Activated CD8-positive, alpha-beta memory T cell treated with anti-CD3 and anti-CD28 coated beads for 48 hours (primary cell): ENCODE results near the gene ACSL1.

Experiments used
- DNase-seq, 3 experiments: peaks; one replicate each; pipeline ENCODE4 v3.0.0-alpha.2; 2020; ENCODE audit warnings: low read depth in 2 of 3, low spot score in 2 of 3

The ACSL1 gene, protein sequence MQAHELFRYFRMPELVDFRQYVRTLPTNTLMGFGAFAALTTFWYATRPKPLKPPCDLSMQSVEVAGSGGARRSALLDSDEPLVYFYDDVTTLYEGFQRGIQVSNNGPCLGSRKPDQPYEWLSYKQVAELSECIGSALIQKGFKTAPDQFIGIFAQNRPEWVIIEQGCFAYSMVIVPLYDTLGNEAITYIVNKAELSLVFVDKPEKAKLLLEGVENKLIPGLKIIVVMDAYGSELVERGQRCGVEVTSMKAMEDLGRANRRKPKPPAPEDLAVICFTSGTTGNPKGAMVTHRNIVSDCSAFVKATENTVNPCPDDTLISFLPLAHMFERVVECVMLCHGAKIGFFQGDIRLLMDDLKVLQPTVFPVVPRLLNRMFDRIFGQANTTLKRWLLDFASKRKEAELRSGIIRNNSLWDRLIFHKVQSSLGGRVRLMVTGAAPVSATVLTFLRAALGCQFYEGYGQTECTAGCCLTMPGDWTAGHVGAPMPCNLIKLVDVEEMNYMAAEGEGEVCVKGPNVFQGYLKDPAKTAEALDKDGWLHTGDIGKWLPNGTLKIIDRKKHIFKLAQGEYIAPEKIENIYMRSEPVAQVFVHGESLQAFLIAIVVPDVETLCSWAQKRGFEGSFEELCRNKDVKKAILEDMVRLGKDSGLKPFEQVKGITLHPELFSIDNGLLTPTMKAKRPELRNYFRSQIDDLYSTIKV

DNA sequence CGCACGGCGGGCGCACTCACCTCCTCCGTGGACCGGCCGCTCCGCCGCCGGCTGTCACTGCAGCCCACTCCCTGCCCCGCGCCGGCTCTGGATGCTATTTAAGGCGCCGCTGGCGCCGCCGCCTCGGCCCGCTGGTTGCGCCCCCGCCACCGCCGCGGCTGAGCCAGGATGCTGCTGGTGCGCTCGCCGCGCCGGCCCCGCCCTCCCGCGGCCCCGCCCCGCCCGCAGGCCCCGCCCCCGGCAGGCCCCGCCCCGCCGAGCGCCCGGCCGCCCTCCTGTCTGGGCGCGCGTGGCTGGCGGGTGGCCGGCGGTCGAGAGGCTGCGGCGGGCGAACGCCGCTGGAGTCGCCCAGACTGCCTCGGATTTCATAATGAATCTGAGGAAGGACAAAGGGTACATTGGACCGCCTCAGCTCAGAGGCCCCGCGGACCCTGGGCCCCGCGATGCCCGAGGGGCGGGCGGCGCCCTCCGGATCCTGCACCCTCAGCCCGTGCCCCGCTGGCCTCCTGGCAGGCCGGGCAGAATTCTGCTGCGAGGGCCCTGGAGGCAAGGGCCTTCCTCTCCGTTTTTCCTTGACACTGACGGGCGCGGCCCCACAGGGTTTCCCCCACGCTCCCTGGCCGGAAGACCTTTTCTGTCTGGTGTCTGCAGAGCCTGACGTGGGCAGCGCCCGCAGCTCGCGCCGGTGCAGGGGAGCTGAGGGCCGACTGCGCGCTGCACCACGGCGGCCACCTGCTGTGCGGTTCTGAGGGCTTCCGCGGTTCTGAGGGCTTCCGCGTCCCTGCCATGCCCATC is at the start of gene ACSL1:
Gene ACSL1, minus strand, starts transcription at position 73 of the 795 bp plus-strand sequence. CDS start 22,454 bp downstream, outside the sequence.
- peak; percentile 44 to 59 (median 52) for DNase-seq

DNA sequence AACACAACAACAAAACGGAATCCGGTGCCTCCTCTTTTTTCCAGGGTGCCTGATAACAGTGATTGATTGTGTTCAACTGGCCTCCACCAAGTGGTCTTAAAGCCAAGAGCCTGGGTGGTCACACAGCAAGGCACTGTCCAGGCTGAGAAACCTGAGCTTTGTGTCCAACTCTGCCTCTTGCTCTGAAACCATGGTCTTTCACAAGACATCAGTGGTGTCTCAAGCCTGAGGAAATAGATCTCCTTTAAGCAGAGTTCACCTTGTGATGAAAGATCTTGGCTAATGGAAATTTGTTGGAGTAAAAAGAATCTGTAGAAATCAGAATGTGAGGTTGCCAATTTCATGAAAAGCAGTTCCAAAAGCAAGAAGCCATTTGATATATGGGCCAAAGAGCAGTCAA is 47.3 kb upstream of the ACSL1 start:
- DNase-seq: no peak

DNA sequence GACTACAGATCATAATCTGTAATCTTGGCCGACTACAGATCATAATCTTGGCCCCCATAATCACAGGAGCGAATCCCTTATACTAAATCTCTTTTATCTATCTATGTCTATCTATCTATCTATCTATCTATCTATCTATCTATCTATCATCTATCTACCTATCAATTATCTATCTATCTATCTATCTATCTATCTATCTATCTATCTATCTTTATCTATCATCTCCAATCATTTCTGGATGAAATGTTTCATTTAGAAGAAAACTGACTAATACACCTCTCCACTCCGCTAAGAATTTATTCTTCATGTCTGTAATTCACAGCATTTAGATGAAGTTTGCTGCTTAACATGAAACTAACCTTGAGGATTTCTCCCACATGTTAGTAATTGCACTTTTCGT is 45.0 kb upstream of the ACSL1 start:
- no peak for DNase-seq

DNA sequence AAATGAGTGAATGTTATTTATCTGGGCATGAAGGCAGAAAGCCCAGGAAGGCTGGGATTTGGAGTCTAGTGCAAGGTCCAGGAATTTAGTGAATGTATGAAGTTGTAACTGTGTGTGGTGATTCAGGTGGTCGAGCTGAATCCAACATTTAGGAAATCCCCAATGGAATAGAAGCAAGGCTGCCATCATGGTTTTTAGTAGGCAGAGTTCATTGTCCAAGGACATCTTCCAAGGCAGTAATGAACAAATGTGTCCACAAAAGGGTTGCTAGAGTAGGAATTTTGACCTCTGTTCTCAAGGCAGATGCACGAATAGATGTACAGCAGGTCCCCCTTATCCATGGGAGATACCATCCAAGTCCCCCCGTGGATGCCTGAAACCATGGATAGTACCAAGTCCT is 42.9 kb upstream of the ACSL1 start:
- no peak for DNase-seq

DNA sequence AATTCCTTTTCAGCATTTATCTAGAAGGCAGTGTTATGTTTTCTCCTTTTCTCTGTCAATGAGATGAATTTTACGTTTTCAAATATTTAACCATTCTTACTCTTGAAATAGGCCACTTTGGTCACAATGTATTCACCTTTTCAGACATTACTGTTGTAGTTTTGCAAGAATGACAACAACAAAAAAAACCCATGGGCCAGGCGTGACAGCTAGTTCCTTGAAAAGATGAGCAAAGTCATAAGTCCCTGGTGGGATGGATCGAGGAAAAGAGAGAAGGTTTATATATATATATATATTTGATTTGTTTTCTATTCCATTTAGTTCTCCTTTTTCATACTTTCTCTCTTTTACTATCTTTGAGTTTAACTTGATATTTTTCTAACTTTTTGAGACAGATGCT is 38.1 kb upstream of the ACSL1 start:
- no peak for DNase-seq

DNA sequence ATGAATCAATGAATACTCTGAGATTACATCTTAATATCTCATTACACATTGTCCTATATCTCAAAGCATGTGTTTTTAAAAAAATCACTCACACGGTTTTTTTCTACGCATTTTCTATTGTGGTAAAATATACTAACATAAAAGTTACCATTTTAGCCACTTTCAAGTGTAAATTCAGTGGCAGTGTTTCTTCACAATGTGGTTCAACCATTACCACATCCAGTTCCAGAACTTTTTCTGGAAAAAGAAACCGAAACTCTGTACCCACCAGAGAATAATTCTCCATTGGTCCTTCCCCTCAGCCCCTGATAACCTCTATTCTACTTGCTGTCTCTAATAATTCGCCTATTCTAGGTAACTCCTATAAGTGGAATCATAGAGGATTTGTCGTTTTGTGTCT is 35.3 kb upstream of the ACSL1 start:
- DNase-seq: no peak

DNA sequence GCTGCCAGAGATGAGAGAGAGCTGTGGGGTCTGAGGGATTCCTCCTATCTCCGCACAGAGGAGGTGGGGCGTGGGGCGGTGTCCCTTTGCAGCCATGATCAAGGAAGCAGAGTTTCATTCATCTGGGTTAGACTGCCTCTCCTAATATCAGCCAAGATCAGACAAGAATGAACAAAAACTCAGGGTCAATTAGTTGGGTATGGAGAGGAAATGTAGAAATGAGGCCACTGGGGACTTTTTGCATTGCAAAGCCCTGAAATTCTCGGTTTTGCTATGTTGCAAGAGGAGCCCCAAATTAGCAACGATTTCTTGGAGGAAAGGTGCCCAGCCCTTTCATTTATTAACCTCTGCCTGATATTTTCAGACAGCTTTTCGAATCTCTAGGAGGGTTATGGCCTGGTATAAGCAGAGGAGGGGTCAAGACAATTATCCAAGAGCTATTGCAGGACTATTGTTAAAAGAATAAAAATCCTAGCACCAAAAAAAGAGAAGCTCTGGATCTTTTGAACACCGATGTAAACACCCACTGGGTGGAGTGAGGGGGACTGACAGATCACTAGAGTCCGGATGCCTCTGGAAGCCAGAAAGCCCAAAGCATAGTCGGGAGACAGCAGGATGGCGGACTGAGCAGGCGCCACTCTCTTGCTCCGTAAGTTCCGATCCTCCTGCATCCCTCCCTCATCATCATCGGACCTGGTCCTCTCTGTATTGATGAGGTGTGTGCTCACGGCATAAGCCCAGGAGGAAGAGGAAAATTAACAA is 34.4 kb upstream of the ACSL1 start:
- DNase-seq: no peak

DNA sequence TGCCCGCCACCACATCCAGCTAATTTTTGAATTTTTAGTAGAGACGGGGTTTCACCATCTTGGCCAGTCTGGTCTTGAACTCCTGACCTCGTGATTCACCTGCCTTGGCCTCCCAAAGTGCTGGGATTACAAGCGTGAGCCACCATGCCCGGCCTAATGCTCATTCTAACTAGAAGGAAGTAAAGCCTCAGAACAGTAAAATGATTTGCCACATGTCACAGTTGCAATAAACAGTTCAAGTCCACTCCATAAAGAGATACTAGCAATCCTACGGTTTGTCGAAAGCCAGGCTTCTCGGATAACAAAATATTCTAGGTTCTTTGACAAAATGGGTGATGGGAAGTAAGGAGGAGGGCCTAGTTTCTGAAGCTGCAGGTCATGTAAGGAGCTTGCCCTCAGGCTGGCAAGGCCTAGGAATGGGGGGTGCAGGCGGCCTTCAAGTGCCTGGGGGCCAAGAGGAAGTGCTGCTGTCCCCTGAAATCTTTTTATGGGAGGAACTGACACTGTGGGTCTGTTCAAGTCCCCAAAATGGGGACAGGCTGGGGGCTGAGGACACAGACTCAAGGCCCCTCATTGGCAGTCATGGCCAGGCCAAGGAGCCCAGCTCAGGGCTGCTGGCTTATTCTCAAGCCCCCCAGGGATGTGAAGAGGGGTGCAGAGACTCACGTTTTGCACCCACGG is 31.8 kb upstream of the ACSL1 start:
- no peak for DNase-seq

DNA sequence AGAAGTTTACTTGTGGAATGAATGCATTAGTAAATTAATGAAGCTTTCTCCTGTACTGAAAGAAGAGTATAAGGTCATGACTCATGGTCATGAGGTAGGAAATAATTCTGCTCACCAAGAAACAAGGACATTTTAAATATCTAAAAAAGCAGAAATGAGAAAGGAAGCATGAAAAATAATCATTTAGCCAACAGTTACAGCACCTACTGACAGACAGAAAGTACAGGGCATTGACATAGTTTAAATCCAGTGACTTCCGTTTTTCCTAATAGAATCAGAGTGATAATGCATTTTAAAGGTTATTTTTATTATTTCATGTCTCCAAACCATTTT is 30.5 kb upstream of the ACSL1 start:
- DNase-seq: no peak

DNA sequence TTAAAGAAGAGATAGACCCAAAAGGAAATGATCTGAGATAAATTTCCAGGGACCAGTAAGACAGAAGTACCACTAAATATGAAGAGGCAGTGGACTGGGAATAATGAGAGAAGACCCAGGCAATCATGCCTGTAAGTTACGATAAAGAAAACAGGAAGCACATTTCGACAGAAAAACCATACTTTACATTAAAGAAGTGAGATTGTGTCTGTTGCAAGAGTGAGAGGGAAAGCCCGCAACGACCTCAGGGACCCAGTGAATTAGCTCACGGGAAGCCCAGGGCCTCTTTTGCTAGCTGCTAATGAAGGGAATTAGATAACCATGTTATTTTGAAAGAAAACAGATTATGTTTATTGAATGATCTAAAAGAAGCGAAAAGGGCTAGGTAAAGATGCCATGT is 28.9 kb upstream of the ACSL1 start:
- no peak for DNase-seq

DNA sequence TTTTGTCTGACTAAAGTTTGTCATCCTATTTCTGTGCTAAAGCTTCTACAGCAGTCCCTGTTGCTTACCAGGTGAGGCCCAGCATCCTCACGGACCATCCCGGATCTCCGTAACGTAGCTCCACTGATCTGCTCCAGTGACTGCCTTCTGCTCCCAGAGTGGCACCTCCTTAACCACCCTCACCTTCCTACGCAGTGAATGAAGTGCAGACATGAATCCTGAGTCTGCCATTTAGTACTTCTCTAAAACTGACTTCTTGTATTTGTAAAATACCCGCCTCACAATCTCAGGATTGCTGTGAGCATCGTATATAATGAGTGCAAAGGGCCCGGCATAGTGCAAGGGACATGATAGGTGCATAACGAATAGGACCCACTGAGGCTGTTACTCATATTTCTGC is 27.7 kb upstream of the ACSL1 start:
- no peak for DNase-seq

DNA sequence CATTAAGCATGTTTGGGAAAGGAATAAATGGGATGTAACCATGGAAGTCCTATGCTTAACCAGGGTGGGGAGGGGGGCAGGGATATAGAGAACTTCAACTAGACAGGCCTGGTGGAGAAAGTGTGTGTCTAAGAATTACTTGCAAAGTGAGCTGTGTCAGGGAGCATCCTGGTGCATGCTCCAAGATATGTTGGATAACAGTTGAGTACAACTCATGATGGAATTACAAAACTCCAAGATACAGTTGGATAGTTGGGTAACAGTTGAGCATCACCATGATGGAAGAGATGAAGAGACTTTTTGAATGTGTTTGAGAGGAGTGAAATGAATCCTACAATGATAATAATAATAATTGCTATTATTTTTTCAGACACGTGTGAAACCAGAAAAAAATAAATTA is 26.1 kb upstream of the ACSL1 start:
- DNase-seq: no peak

DNA sequence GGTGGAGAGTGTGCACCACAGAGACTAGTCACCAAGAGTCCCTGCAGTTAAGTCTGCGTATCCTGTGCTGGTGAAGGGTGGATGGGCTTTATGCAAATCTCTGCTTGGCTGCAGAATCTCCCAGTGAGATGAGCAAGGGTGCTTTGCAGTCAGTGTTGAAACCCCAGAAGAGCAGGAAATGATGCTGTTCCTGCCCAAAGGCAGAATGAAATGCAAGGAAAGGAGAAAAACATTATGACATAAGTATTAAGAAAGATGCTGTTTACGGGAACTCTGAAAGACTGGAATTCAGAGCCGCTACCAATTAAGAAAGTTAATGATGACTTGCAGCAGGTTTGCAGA is 25.4 kb upstream of the ACSL1 start:
- no peak for DNase-seq

DNA sequence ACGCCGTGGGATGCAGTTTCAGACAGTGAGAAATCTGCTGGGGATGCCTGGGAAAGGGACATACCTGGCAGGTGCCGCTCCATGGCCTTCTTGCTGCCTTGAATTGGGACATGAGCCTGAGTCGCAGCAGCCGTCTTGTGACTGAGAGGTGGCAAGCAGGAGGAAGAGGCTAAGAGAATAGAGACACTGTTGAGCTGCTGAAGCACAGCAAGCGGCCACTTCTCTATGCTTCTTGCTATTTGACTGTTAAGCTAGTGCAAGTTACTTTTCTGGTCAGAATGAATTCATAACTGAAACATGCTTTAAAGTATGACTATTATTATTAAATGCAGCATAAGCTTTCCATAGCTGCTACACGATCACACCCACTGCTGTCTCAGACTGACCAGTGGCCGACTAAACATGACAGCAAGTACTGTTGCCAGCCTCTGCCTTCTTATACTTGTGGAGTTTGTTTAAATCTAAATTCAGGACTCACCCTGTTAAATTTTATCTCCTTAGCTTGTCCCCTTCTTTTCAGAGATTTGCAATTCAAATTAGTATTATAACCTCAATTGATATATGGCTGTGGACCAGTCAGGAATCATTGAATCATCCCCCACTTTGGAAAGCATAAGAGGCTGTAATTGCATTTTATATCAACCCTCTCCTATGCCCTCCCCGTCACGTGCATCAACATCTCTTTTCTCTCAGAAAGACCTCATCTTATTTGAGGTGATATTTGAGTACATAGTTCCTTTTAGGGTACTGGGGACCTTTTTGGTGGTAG is 24.8 kb upstream of the ACSL1 start:
- no peak for DNase-seq

DNA sequence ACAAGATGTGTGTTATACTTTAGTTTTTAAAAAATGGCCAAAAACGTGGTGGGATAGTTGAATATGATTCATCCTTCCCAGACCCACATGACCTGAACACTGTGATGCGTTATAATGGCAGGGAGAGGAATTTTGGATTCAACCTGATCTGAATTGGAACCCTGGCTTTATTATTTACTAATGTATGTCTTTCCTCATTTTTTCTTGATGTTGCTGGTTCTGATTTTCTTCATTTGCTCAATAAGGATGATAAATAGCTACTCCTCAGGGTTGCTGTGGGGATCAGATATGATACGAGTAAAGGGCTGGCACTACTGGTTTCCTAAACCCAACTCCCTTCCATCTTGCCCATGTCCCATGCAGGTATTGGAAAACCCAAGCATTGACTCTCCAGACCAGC is 24.2 kb upstream of the ACSL1 start:
- DNase-seq: no peak

DNA sequence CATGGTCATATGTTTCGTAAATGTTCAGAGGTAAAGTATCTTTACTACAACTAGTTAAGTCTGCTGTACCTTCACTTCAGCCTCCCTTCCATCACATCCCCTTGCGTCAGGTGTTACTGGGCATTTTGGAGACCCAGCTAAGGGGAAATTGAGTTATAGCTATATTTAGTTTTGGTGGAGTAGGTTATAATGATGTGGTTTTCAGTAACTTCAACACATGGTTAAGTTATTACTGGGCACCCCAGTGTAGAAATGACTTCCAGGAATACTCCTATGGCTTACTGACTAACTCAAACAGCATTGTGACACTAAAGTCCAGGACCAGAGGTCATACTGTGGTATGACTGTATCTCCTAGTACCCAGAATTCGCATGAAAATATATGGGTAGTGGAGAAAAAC is 23.4 kb upstream of the ACSL1 start:
- DNase-seq: no peak

DNA sequence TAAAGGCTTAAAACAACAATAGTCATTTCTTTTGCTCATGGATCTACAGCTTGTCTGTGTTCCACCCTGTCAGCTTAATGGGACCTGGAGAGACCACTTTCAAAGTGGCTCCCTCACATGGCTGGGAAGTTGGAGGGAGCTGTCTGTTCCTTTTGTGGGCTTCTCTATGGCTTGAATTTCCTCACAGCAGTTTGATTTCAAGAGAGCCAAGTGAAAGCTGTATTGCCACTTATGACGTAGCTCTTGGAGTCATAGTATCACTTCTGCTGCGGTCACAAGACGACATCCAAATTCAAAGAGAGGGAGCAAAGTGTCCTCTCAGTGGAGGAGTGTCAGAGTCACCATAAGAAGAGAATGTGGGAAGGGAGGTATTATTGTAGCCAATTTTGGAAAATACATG is 22.7 kb upstream of the ACSL1 start:
- no peak for DNase-seq

DNA sequence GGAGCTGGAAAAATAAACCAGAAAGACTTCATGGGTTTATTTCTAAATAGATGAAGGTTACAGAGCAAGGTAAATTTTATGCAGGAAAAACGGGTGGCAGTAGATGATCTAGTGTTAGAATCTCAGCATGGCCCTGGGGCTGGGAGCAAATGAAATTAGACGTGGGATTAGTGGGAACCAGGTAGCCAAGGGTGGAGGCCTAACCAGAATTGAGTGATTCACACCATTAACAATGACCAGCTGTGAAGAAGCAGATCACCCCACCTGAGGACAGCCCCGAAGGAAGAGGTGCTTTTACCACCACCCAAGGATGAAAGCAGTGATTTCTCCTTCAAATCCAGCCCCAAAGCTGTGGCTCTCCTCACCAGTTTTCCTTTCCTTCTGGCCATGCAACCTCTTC is 20.8 kb upstream of the ACSL1 start:
- DNase-seq: no peak

DNA sequence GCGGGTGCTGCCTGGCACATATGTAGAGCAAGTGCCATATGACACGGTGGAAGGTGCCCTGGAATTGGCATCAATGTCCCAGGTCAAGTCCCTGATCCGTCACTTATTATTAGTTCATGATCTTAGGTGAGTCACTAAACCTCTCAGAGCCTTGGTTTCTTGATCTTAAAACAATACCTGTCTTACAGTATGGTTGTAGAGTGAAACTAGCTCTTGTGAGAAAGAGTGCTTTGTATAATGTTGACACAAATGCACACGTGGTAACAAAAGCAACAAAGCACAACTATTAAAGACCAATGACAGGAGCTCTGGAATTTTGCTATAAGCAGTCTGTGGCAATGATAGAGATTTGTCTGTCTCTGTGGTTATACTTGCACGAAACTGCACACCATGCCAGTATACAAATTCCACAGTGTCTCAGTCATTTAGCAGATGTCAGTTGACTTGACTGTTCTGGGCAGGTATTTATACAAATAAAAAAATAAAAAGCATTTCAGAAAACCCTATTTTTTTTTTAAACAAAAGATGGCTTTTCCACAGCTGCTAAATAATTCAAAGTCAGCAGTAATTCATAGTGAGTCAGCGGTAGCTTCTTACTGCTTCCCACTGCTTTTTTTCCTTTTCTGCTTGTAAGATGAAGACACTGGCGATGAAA is 19.7 kb upstream of the ACSL1 start:
- DNase-seq: no peak

DNA sequence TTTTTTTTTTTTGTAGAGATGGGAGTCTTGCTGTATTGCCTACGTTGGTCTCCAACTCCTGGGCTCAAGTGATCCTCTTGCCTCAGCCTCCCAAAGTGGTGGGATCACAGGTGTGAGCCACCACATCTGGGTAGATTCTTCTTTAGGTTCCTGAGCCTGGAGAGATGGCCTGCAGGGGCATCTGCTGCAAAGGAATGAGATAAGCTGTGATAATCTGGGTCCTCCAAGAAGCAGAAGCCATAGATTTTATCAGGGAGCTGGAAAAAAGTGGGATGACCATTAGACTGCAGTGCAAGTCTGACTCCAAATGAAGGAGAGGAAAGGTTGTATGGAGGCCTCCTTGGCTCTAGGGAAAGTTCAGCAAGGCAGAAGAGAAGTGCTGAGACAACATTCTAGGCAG is 19.0 kb upstream of the ACSL1 start:
- no peak for DNase-seq
